ENCODE measurements around the gene VWA5A.

The VWA5A gene

DNA sequence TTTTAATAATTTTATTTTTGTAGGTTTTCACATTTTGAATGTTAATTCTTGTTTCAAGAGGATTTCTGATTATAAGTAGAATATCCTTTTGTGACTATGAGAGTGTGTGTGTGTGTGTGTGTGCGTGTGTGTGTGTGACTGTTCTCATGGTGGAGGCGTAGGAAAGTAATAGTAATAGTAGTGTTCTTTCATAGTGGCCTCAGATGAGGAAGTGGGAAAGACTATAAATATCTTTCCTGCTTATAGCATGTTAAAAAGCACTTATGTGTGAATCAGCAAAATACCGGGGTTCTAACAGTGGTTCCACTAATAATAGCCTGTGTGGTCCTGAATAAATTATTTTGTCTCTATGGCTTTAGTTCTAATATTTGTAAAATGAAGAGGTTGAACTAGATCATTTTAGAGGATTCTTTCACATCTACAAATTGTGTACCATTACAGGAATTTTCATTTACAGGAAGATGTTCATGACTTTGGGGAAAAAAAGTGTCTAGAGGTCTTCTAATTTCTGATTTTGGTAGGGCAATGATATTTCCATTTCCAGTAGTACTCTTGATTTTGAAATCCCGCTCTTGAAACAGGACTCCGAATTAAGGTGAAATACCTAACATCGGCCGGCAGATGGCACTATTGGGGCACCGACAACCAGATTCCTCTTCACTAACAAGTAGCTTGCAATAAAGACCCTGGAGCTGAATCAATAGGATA is 44.2 kb upstream of the VWA5A start:
- H4K20me1 ChIP-seq (ENCODE audit: insufficient read depth, low read length), result no peaks in the 10 kb centered on the region
- ATAC-seq (ENCODE audit: insufficient read depth, low read depth) (peak; percentile 62; the same call in 2 of the 3 replicates), DNase-seq (peak; percentile 66)
- H3K9me3 ChIP-seq (ENCODE audit: insufficient read depth, low read length, severe bottlenecking), result no peaks in the 10 kb centered on the region
- H3K36me3 ChIP-seq (ENCODE audit: insufficient read depth, low read length), result no peaks in the 10 kb centered on the region
- TF ChIP-seq EZH2 (IDR thresholded peaks at IDR 0.05; ENCODE audit: borderline replicate concordance, low read depth, low read length, severe bottlenecking), result no peak
- TF ChIP-seq, protein P1, sequence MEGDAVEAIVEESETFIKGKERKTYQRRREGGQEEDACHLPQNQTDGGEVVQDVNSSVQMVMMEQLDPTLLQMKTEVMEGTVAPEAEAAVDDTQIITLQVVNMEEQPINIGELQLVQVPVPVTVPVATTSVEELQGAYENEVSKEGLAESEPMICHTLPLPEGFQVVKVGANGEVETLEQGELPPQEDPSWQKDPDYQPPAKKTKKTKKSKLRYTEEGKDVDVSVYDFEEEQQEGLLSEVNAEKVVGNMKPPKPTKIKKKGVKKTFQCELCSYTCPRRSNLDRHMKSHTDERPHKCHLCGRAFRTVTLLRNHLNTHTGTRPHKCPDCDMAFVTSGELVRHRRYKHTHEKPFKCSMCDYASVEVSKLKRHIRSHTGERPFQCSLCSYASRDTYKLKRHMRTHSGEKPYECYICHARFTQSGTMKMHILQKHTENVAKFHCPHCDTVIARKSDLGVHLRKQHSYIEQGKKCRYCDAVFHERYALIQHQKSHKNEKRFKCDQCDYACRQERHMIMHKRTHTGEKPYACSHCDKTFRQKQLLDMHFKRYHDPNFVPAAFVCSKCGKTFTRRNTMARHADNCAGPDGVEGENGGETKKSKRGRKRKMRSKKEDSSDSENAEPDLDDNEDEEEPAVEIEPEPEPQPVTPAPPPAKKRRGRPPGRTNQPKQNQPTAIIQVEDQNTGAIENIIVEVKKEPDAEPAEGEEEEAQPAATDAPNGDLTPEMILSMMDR (IDR thresholded peaks at IDR 0.05; ENCODE audit: borderline replicate concordance, extremely low read depth, low read length, poor library complexity, severe bottlenecking), result peak; percentile 81
- no peak overlapping the region for H3K4me2 ChIP-seq (ENCODE audit: insufficient read depth, low read length)
- H3K27ac ChIP-seq (ENCODE audit: low read length), result no peak overlapping the region
- H3K79me2 ChIP-seq (ENCODE audit: insufficient read depth, low read length), result no peaks in the 10 kb centered on the region
- no peak overlapping the region for H2AFZ ChIP-seq (ENCODE audit: low read depth, low read length)
- no peak overlapping the region for H3K4me3 ChIP-seq (ENCODE audit: low read depth in 1 of 2, low read length in 2 of 2)
- H3K9ac ChIP-seq (ENCODE audit: low read depth, low read length), result no peak overlapping the region
- peaks cover 3% of the 10 kb centered on the region for H3K4me1 ChIP-seq (ENCODE audit: insufficient read depth, low read length)
- peaks cover 3% of the 10 kb centered on the region for H3K27me3 ChIP-seq (ENCODE audit: insufficient read depth, low read length, poor library complexity)

DNA sequence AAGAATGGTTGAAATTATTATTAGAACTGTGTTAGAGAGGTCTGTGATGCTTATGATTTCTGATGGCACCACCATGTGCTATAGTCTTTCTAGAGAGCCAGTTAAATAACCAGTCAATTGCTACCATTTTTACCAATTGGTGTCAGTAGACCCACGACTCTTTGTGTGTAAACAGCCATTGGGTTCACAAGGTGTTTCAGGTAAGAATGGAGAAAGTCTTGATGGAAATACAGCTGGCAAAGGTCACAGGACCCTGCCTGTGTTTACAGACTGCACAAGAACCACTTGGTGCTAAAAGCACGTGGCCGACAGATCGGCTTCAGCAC is 43.7 kb upstream of the VWA5A start:
- Histone ChIP-seq H3K9me3 (ENCODE audit: insufficient read depth, low read length, severe bottlenecking) (no peaks in the 10 kb centered on the region), H3K27me3 (ENCODE audit: insufficient read depth, low read length, poor library complexity) (peaks cover 3% of the 10 kb centered on the region), H3K9ac (ENCODE audit: low read depth, low read length) (no peak overlapping the region), H4K20me1 (ENCODE audit: insufficient read depth, low read length) (no peaks in the 10 kb centered on the region), H3K4me1 (ENCODE audit: insufficient read depth, low read length) (peaks cover 3% of the 10 kb centered on the region), H3K27ac (ENCODE audit: low read length) (no peak overlapping the region), H3K79me2 (ENCODE audit: insufficient read depth, low read length) (no peaks in the 10 kb centered on the region), H3K4me2 (ENCODE audit: insufficient read depth, low read length) (no peak overlapping the region), H2AFZ (ENCODE audit: low read depth, low read length) (no peak overlapping the region), H3K36me3 (ENCODE audit: insufficient read depth, low read length) (no peaks in the 10 kb centered on the region), H3K4me3 (ENCODE audit: low read depth in 1 of 2, low read length in 2 of 2) (no peak overlapping the region)
- no peak for ATAC-seq (ENCODE audit: insufficient read depth, low read depth)
- DNase-seq, result no peak
- TF ChIP-seq EZH2 (IDR thresholded peaks at IDR 0.05; ENCODE audit: borderline replicate concordance, low read depth, low read length, severe bottlenecking), result no peak
- TF ChIP-seq, protein P1 (IDR thresholded peaks at IDR 0.05; ENCODE audit: borderline replicate concordance, extremely low read depth, low read length, poor library complexity, severe bottlenecking), result no peak

DNA sequence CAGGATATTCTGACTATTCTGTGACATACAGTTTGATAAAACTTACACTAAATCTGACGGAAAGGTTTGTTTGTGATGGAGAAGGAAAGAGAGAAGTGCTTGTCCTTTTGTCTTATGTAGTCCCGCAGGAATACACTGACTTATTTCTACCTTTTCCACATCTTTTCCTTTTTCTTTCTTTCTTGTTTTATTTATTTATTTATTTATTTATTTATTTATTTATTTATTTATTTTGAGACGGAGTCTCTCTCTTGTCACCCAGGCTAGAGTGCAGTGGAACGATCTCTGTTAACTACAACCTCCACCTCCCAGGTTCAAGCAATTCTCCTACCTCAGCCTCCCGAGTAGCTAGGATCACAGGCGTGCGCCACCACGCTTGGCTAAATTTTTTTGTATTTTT is 43.1 kb upstream of the VWA5A start:
- Histone ChIP-seq H3K79me2 (ENCODE audit: insufficient read depth, low read length) (no peaks in the 10 kb centered on the region), H3K4me3 (ENCODE audit: low read depth in 1 of 2, low read length in 2 of 2) (no peak overlapping the region), H3K4me2 (ENCODE audit: insufficient read depth, low read length) (no peak overlapping the region), H3K9ac (ENCODE audit: low read depth, low read length) (no peak overlapping the region), H4K20me1 (ENCODE audit: insufficient read depth, low read length) (no peaks in the 10 kb centered on the region), H3K9me3 (ENCODE audit: insufficient read depth, low read length, severe bottlenecking) (no peaks in the 10 kb centered on the region), H3K27me3 (ENCODE audit: insufficient read depth, low read length, poor library complexity) (peaks cover 3% of the 10 kb centered on the region), H3K27ac (ENCODE audit: low read length) (no peak overlapping the region), H3K4me1 (ENCODE audit: insufficient read depth, low read length) (peaks cover 3% of the 10 kb centered on the region), H2AFZ (ENCODE audit: low read depth, low read length) (no peak overlapping the region), H3K36me3 (ENCODE audit: insufficient read depth, low read length) (no peaks in the 10 kb centered on the region)
- no peak for ATAC-seq (ENCODE audit: insufficient read depth, low read depth)
- TF ChIP-seq, protein P1 (IDR thresholded peaks at IDR 0.05; ENCODE audit: borderline replicate concordance, extremely low read depth, low read length, poor library complexity, severe bottlenecking), result no peak
- TF ChIP-seq EZH2 (IDR thresholded peaks at IDR 0.05; ENCODE audit: borderline replicate concordance, low read depth, low read length, severe bottlenecking), result no peak
- DNase-seq, result no peak

Measured in DND-41 (cell line).